A549 (cell line): Measurements from ENCODE around the gene PHRF1. TPM values are rescaled to one million over a fixed set of nuclear protein-coding genes. Genes with fewer than 3 reads are reported as not detected.
A peak's percentile ranks its signal among the peaks of the same experiment; 100 is the strongest.

Experiments
- ATAC-seq, 2 experiments: fragments of 200-7000 bp in 1 of 2; fragments of >200 bp in 1 of 2; cut with Nextera tagmentation in 1 of 2; cut with Tn5 transposase in 1 of 2; 3 replicates each; pipeline versions ENCODE4 v1.8.0 to v1.9.1; 2018 to 2020; ENCODE audit warnings: mild to moderate bottlenecking in 1 of 2, moderate library complexity in 1 of 2
- CTCF ChIA-PET: fragments of 300-600 bp; sonication (Branson Sonifier 250); formaldehyde crosslinking; extraction: SDS; loops from one replicate; lab custom pipeline; 2021; ENCODE audit warnings: antibody characterized with exemption, inconsistent platforms; lab: Yijun Ruan, JAX
- POLR2A ChIA-PET: fragments of 350-600 bp; formaldehyde crosslinking; extraction: SDS; loops from one replicate; lab custom pipeline; 2021; ENCODE audit warnings: antibody characterized with exemption, inconsistent platforms; lab: Yijun Ruan, JAX
- DNase-seq, 2 experiments: peaks; one replicate each; pipeline versions ENCODE4 v3.0.0 to v3.0.0-alpha.2; 2011 to 2016; ENCODE audit warnings: low read depth in 1 of 2, low spot score in 1 of 2
- FAIRE-seq: peaks from 2 replicates; lab custom pipeline; 2011; peaks lifted over from hg19 to GRCh38; lab: Jason Lieb, UNC
- H3K27ac ChIP-seq, 2 experiments: fragments of >200 bp; sonication (Bioruptor Twin); formaldehyde crosslinking; 3 replicates each; pipeline ENCODE4 v1.5.1; 2016 to 2017
- H3K4me1 ChIP-seq: fragments of >200 bp; sonication (Bioruptor Twin); formaldehyde crosslinking; 3 replicates; pipeline ENCODE4 v1.6.1; 2016
- H3K4me2 ChIP-seq: fragments of >200 bp; sonication (Bioruptor Twin); formaldehyde crosslinking; 3 replicates; pipeline ENCODE4 v1.6.1; 2016
- H3K4me3 ChIP-seq: fragments of >200 bp; sonication (Bioruptor Twin); formaldehyde crosslinking; 3 replicates; pipeline ENCODE4 v1.5.1; 2016
- H3K9me3 ChIP-seq: fragments of >200 bp; sonication (Bioruptor Twin); formaldehyde crosslinking; 3 replicates; pipeline ENCODE4 v1.6.1; 2016
- CBX2 ChIP-seq: fragments of 200-600 bp; sonication (generic); IDR thresholded peaks from 2 replicates; pipeline ENCODE4 v1.6.1; 2016; ENCODE audit warnings: low read depth, mild to moderate bottlenecking, borderline replicate concordance
- CHD2 ChIP-seq: fragments of 150-350 bp; IDR thresholded peaks from 2 replicates; pipeline ENCODE4 v1.6.1; 2014; ENCODE audit warnings: low read length; ENCODE audit not compliant: partially characterized antibody
- CHD4 ChIP-seq: fragments of 200-600 bp; sonication (generic); IDR thresholded peaks from 2 replicates; pipeline ENCODE4 v1.6.1; 2016; ENCODE audit warnings: antibody characterized with exemption, mild to moderate bottlenecking, borderline replicate concordance
- EHF ChIP-seq: fragments of 250-450 bp; sonication (Bioruptor Pico); IDR thresholded peaks from 2 replicates; pipeline ENCODE4 v1.5.0; 2020; ENCODE audit warnings: mild to moderate bottlenecking
- EHMT2 ChIP-seq: fragments of 200-600 bp; sonication (generic); IDR thresholded peaks from 2 replicates; pipeline ENCODE4 v1.6.1; 2016; ENCODE audit warnings: antibody characterized with exemption, low read depth, mild to moderate bottlenecking, moderate library complexity
- ESRRA ChIP-seq: fragments of 150-350 bp; IDR thresholded peaks from 2 replicates; pipeline ENCODE4 v1.6.1; 2014; ENCODE audit warnings: mild to moderate bottlenecking, low read length, borderline replicate concordance
- GATA3 ChIP-seq: IDR thresholded peaks from 2 replicates; pipeline ENCODE4 v1.6.1; 2012; ENCODE audit warnings: borderline replicate concordance
- JUN ChIP-seq, 2 experiments: fragments of >200 bp; sonication (Bioruptor Twin); formaldehyde crosslinking; IDR thresholded peaks; 2 replicates in 1 of 2; 3 replicates in 1 of 2; pipeline ENCODE4 v1.6.1; 2016 to 2017
- KDM1A ChIP-seq: fragments of 200-600 bp; sonication (generic); IDR thresholded peaks from 2 replicates; pipeline ENCODE4 v1.6.1; 2016; ENCODE audit warnings: low read depth, mild to moderate bottlenecking
- MAFK ChIP-seq: fragments of 450-650 bp; IDR thresholded peaks from 2 replicates; pipeline ENCODE4 v1.6.1; 2014; ENCODE audit not compliant: partially characterized antibody
- MYC ChIP-seq: IDR thresholded peaks from 2 replicates; pipeline ENCODE4 v1.6.1; 2012; ENCODE audit warnings: mild to moderate bottlenecking, inconsistent platforms, low read length, improper control_type of control experiment, borderline replicate concordance
- PHF8 ChIP-seq: fragments of 200-600 bp; sonication (generic); IDR thresholded peaks from 2 replicates; pipeline ENCODE4 v1.6.1; 2016; ENCODE audit warnings: low read depth, mild to moderate bottlenecking, antibody characterized with exemption, moderate library complexity, borderline replicate concordance
- POLR2A ChIP-seq: IDR thresholded peaks from 2 replicates; pipeline ENCODE4 v1.6.1; 2012; ENCODE audit warnings: mild to moderate bottlenecking, low read length
- RAD21 ChIP-seq, 2 experiments: fragments of >200 bp in 1 of 2; sonication (Bioruptor Twin) in 1 of 2; formaldehyde crosslinking in 1 of 2; IDR thresholded peaks in 1 of 2; conservative IDR thresholded peaks in 1 of 2; 2 replicates in 1 of 2; 3 replicates in 1 of 2; pipeline ENCODE4 v1.6.1; 2012 to 2018; ENCODE audit warnings: inconsistent platforms in 1 of 2
- RCOR1 ChIP-seq: fragments of 150-350 bp; IDR thresholded peaks from 2 replicates; pipeline ENCODE4 v1.6.1; 2014; ENCODE audit warnings: antibody characterized with exemption, low read length, low read depth
- TFCP2L1 ChIP-seq: fragments of 250-450 bp; sonication (Bioruptor Pico); IDR thresholded peaks from 2 replicates; pipeline ENCODE4 v1.5.0; 2021; ENCODE audit warnings: mild to moderate bottlenecking
- TP53 ChIP-seq: fragments of 250-450 bp; sonication (Bioruptor Pico); IDR thresholded peaks from 2 replicates; pipeline ENCODE4 v1.5.0; 2021; ENCODE audit warnings: mild to moderate bottlenecking, moderate library complexity
- WGBS: methylation state at CpG from one replicate; pipeline ENCODE4 v1.1.6; 2017; ENCODE audit errors: missing lambda C conversion rate; 5-methylcytosine and 5-hydroxymethylcytosine counted together
- polyA plus RNA-seq, 4 experiments: library from polyadenylated mRNA; depleted of rRNA in 3 of 4; stranded (reverse); fragments of >200 nt; fragmentation: RNase III in 1 of 4; extraction: RNeasy Plus Mini Kit Qiagen cat#74134 plus additional on column Dnase treatment in 1 of 4; gene quantifications; 2 replicates in 3 of 4; 3 replicates in 1 of 4; pipeline ENCODE4 v1.2.3, GENCODE V29; 2011 to 2017
- TF ChIP-seq, protein P1 (sequence below): fragments of 250-450 bp; sonication (Bioruptor Pico); IDR thresholded peaks from 2 replicates; pipeline ENCODE4 v1.5.0; 2021; ENCODE audit warnings: mild to moderate bottlenecking, moderate library complexity, borderline replicate concordance
- TF ChIP-seq, protein P2 (sequence below): fragments of >200 bp; sonication (Bioruptor Twin); formaldehyde crosslinking; IDR thresholded peaks from 3 replicates; pipeline ENCODE4 v1.6.1; 2016
- TF ChIP-seq, protein P3 (sequence below): fragments of 250-450 bp; sonication (Bioruptor Pico); IDR thresholded peaks from 2 replicates; pipeline ENCODE4 v1.5.0; 2020; ENCODE audit warnings: low read depth, mild to moderate bottlenecking, moderate library complexity
- TF ChIP-seq, protein P4 (sequence below): IDR thresholded peaks from 2 replicates; pipeline ENCODE4 v1.6.1; 2012

Gene PHRF1
- polyA plus RNA-seq, 2 of the 4 experiments (the other 2 are of a cell fraction), result 10.8 to 25.3 TPM

DNA sequence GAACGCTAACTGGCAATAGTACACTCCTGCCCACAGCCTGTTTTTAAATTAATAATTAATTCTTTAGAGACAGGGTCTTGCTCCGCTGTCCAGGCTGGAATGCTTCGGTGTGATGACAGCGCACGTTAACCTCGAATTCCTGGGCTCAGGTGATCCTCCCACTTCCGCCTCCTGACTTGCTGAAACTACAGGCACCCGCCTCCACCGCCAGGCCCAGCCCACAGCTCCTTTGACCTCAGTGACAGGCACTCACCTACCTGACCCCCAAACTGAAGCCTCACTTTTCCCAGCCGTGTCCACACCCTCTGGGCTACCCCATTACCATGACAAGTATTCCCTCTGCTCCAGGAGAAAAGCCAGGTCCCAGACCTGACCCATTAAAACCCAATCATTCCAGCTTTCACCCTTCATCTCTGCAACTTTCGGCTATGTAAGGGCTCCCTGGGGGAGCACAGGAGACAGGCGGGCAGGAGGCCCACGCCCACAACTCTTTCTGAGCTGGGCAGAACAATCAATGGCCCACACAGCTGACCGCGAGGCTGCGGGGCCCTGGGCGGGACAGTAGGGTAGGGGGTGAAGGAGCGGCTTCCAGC is 16.5 kb upstream of the PHRF1 start:
- peak overlapping the region; percentile 86 for H3K4me2 ChIP-seq
- CTCF ChIA-PET, result interaction anchor here (1.1 to 1.3 kb wide), 2 partner anchors 15 to 42 kb away, joined by 3 read pairs; no protein-coding TSS in a partner anchor
- FAIRE-seq (no peak), DNase-seq (no peak), ATAC-seq (no peak; a peak in 1 of 6 replicates)
- peak overlapping the region; percentile 86 for H3K4me3 ChIP-seq
- peak overlapping the region; percentile 87 to 94 for H3K27ac ChIP-seq
- WGBS, result 66% methylated on average over 18 of the region's 18 CpGs
- peaks cover 27% of the 10 kb centered on the region for H3K4me1 ChIP-seq
- TF ChIP-seq, protein P1, sequence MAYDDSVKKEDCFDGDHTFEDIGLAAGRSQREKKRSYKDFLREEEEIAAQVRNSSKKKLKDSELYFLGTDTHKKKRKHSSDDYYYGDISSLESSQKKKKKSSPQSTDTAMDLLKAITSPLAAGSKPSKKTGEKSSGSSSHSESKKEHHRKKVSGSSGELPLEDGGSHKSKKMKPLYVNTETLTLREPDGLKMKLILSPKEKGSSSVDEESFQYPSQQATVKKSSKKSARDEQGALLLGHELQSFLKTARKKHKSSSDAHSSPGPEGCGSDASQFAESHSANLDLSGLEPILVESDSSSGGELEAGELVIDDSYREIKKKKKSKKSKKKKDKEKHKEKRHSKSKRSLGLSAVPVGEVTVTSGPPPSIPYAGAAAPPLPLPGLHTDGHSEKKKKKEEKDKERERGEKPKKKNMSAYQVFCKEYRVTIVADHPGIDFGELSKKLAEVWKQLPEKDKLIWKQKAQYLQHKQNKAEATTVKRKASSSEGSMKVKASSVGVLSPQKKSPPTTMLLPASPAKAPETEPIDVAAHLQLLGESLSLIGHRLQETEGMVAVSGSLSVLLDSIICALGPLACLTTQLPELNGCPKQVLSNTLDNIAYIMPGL (CRISPR knock-in tag), result no peak
- TF ChIP-seq ESRRA (no peak), POLR2A (no peak), EHMT2 (no peak), GATA3 (no peak), MYC (no peak), EHF (CRISPR knock-in tag) (no peak), JUN (IDR thresholded peaks at IDR 0.05) (no peak), RAD21 (conservative IDR thresholded peaks at IDR 0.05 in 1 of 2, IDR thresholded peaks at IDR 0.05 in 1 of 2) (no peak), CHD4 (no peak), CBX2 (no peak), MAFK (no peak)
- TF ChIP-seq, protein P2, sequence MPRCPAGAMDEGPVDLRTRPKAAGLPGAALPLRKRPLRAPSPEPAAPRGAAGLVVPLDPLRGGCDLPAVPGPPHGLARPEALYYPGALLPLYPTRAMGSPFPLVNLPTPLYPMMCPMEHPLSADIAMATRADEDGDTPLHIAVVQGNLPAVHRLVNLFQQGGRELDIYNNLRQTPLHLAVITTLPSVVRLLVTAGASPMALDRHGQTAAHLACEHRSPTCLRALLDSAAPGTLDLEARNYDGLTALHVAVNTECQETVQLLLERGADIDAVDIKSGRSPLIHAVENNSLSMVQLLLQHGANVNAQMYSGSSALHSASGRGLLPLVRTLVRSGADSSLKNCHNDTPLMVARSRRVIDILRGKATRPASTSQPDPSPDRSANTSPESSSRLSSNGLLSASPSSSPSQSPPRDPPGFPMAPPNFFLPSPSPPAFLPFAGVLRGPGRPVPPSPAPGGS, result no peak
- TF ChIP-seq, protein P3, sequence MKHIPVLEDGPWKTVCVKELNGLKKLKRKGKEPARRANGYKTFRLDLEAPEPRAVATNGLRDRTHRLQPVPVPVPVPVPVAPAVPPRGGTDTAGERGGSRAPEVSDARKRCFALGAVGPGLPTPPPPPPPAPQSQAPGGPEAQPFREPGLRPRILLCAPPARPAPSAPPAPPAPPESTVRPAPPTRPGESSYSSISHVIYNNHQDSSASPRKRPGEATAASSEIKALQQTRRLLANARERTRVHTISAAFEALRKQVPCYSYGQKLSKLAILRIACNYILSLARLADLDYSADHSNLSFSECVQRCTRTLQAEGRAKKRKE (CRISPR knock-in tag), result no peak
- POLR2A ChIA-PET, result interaction anchor here (1.2 kb wide), 1 partner anchor 16 kb away, joined by 5 read pairs; no protein-coding TSS in a partner anchor
- no peaks in the 10 kb centered on the region for H3K9me3 ChIP-seq

DNA sequence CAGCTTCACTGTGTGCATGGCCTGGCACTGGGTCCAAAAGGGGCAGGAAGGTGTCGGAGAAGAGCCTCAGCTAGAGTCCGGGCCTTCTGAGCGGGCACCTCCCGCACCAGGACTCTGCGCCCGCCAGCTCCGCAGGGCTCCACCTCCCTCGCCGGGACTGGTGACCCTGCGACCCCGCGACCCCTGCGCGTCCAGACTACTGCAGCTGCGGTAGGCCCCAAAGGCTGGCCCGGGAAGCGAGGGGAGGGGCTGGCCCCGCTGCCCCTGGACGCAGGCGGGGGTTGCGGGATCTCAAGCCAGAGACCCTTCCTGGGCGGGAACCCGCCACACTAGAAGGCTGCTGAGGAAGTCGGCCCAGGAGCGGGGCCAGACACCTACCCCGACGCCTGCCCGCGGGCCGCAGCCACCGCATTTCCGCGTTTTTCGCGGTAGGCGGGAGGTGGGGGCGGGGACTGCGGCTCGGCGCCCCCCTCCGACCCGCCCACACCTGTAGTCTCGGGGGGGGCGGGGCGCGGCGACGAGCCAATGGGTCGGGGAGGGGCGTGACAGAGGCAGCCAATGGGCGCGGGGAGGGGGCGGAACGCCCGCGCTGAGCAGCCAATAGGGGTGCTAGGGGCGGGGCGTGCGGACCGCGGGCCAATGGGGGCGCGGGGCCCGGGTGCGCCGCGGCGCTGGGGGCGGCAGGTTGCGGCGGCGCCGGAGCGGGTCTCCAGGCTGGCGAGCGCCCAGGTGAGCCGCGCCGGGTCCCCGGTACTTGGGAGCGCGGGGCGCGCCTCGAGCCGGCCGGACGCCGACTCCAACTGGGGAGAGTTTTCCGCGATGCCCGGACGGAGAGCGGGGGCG is 15.7 kb upstream of the PHRF1 start, which contains the start of the genes LMNTD2 and RASSF7:
Gene LMNTD2, minus strand, starts transcription at position 434 of the 843 bp plus-strand sequence. Its CDS starts 22 bp downstream, at position 412.
Gene RASSF7, plus strand, starts transcription at position 666 of the 843 bp plus-strand sequence. CDS start 799 bp downstream, outside the sequence.
- ATAC-seq (peak; percentile 68 to 85), DNase-seq (peak; percentile 90 to 95), FAIRE-seq (no peak)
- CTCF ChIA-PET, result interaction anchor here (1.1 to 1.3 kb wide), 2 partner anchors 14 to 42 kb away, joined by 3 read pairs; no protein-coding TSS in a partner anchor
- Histone ChIP-seq H3K9me3 (no peaks in the 10 kb centered on the region), H3K4me1 (peaks cover 24% of the 10 kb centered on the region), H3K27ac (peak within 1 kb of the TSS; percentile 90 to 94), H3K4me2 (peak within 1 kb of the TSS; percentile 90), H3K4me3 (peak within 1 kb of the TSS; percentile 86)
- POLR2A ChIA-PET, result interaction anchor here (1.2 kb wide), 1 partner anchor 15 kb away, joined by 5 read pairs; no protein-coding TSS in a partner anchor
- WGBS, result 5% methylated on average over 21 of the region's 95 CpGs
- TF ChIP-seq, protein P4, sequence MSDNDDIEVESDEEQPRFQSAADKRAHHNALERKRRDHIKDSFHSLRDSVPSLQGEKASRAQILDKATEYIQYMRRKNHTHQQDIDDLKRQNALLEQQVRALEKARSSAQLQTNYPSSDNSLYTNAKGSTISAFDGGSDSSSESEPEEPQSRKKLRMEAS, result peak; percentile 52; the same call in 1 of the 2 replicates
- no peak for TF ChIP-seq RCOR1
- peak; percentile 25 for TF ChIP-seq CHD2
- TF ChIP-seq PHF8, result peak; percentile 66
- peak; percentile 69 for TF ChIP-seq POLR2A
- TF ChIP-seq MYC, result no peak
- 0 out of 2 replicates have a peak, but pooled peaks have one; percentile 43 for TF ChIP-seq TFCP2L1 (CRISPR knock-in tag)
- peak; percentile 27 to 67; a peak in 3 of 5 replicates for TF ChIP-seq JUN (IDR thresholded peaks at IDR 0.05)
- TF ChIP-seq KDM1A, result no peak
- 0 out of 2 replicates have a peak, but pooled peaks have one; percentile 20 for TF ChIP-seq TP53 (CRISPR knock-in tag)
